ENCODE measurements around the gene HELLS.
"Not testable (repeated sequence)": the region's sequence is repeated elsewhere in the genome, so short reads cannot be mapped to it uniquely, and the experiment has no call there.

DNA sequence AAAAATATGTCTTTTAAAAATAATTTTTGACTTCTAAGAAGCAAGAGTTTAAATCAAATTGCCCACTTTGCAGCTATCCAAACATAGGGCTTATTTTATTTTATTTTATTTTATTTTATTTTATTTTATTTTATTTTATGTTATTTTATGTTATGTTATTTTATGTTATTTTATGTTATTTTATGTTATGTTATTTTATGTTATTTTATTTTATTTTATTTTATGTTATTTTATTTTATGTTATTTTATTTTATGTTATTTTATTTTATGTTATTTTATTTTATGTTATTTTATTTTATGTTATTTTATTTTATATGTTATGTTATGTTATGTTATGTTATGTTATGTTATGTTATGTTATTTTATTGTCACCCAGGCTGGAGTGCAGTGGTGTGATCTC is 14.0 kb upstream of the HELLS start:
- TF ChIP-seq, protein P1, sequence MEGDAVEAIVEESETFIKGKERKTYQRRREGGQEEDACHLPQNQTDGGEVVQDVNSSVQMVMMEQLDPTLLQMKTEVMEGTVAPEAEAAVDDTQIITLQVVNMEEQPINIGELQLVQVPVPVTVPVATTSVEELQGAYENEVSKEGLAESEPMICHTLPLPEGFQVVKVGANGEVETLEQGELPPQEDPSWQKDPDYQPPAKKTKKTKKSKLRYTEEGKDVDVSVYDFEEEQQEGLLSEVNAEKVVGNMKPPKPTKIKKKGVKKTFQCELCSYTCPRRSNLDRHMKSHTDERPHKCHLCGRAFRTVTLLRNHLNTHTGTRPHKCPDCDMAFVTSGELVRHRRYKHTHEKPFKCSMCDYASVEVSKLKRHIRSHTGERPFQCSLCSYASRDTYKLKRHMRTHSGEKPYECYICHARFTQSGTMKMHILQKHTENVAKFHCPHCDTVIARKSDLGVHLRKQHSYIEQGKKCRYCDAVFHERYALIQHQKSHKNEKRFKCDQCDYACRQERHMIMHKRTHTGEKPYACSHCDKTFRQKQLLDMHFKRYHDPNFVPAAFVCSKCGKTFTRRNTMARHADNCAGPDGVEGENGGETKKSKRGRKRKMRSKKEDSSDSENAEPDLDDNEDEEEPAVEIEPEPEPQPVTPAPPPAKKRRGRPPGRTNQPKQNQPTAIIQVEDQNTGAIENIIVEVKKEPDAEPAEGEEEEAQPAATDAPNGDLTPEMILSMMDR (IDR thresholded peaks at IDR 0.05), result not testable (repeated sequence)
- TF ChIP-seq POLR2A (IDR thresholded peaks at IDR 0.05), result not testable (repeated sequence)

Data from testis (tissue), 2 donors.